ENCODE results near the gene RALGPS2. TPM values are rescaled to one million over a fixed set of nuclear protein-coding genes. Genes with fewer than 3 reads are reported as not detected.

The RALGPS2 gene
- total and polyA plus RNA-seq, 2 of the 13 experiments (the other 11 are each of a cell fraction or from before 2014, with no cell fraction given): 15.6 to 36.0 TPM

- TF ChIP-seq EP300 (IDR thresholded peaks at IDR 0.05; ENCODE audit: low read depth in 2 of 2, low read length in 2 of 2): peak in 1 of 2 experiments; percentile 11; a peak in 1 of 4 replicates
- no peak for TF ChIP-seq EP300 (CRISPR knock-in tag; IDR thresholded peaks at IDR 0.05; ENCODE audit: borderline replicate concordance)
- TF ChIP-seq TCF7 (IDR thresholded peaks at IDR 0.05; ENCODE audit: low read depth): peak; percentile 50; the same call in 1 of the 2 replicates
- no peak for TF ChIP-seq KDM5B (CRISPR knock-in tag; IDR thresholded peaks at IDR 0.05; ENCODE audit: borderline replicate concordance)
- TF ChIP-seq HOXA5 (CRISPR knock-in tag; IDR thresholded peaks at IDR 0.05): 0 out of 2 replicates have a peak, but pooled peaks have one; percentile 32
- TF ChIP-seq REPIN1 (CRISPR knock-in tag; IDR thresholded peaks at IDR 0.05; ENCODE audit: borderline replicate concordance, low read depth): no peak
- TF ChIP-seq STAG1 (CRISPR knock-in tag; IDR thresholded peaks at IDR 0.05): peak; percentile 6; the same call in 1 of the 2 replicates
- TF ChIP-seq ZNF652 (CRISPR knock-in tag; IDR thresholded peaks at IDR 0.05; ENCODE audit: borderline replicate concordance, low read depth): peak; percentile 5; the same call in 1 of the 2 replicates
- TF ChIP-seq CBX2 (IDR thresholded peaks at IDR 0.05; ENCODE audit: low read depth, low read length): no peak
- TF ChIP-seq CBX2 (CRISPR knock-in tag; IDR thresholded peaks at IDR 0.05; ENCODE audit: low read depth): no peak
- TF ChIP-seq ARID5B (CRISPR knock-in tag; IDR thresholded peaks at IDR 0.05): peak; percentile 47; the same call in 1 of the 2 replicates
- peak; percentile 15; the same call in 1 of the 2 replicates for TF ChIP-seq ZNF34 (CRISPR knock-in tag; IDR thresholded peaks at IDR 0.05; ENCODE audit: borderline replicate concordance)
- TF ChIP-seq, protein P1, sequence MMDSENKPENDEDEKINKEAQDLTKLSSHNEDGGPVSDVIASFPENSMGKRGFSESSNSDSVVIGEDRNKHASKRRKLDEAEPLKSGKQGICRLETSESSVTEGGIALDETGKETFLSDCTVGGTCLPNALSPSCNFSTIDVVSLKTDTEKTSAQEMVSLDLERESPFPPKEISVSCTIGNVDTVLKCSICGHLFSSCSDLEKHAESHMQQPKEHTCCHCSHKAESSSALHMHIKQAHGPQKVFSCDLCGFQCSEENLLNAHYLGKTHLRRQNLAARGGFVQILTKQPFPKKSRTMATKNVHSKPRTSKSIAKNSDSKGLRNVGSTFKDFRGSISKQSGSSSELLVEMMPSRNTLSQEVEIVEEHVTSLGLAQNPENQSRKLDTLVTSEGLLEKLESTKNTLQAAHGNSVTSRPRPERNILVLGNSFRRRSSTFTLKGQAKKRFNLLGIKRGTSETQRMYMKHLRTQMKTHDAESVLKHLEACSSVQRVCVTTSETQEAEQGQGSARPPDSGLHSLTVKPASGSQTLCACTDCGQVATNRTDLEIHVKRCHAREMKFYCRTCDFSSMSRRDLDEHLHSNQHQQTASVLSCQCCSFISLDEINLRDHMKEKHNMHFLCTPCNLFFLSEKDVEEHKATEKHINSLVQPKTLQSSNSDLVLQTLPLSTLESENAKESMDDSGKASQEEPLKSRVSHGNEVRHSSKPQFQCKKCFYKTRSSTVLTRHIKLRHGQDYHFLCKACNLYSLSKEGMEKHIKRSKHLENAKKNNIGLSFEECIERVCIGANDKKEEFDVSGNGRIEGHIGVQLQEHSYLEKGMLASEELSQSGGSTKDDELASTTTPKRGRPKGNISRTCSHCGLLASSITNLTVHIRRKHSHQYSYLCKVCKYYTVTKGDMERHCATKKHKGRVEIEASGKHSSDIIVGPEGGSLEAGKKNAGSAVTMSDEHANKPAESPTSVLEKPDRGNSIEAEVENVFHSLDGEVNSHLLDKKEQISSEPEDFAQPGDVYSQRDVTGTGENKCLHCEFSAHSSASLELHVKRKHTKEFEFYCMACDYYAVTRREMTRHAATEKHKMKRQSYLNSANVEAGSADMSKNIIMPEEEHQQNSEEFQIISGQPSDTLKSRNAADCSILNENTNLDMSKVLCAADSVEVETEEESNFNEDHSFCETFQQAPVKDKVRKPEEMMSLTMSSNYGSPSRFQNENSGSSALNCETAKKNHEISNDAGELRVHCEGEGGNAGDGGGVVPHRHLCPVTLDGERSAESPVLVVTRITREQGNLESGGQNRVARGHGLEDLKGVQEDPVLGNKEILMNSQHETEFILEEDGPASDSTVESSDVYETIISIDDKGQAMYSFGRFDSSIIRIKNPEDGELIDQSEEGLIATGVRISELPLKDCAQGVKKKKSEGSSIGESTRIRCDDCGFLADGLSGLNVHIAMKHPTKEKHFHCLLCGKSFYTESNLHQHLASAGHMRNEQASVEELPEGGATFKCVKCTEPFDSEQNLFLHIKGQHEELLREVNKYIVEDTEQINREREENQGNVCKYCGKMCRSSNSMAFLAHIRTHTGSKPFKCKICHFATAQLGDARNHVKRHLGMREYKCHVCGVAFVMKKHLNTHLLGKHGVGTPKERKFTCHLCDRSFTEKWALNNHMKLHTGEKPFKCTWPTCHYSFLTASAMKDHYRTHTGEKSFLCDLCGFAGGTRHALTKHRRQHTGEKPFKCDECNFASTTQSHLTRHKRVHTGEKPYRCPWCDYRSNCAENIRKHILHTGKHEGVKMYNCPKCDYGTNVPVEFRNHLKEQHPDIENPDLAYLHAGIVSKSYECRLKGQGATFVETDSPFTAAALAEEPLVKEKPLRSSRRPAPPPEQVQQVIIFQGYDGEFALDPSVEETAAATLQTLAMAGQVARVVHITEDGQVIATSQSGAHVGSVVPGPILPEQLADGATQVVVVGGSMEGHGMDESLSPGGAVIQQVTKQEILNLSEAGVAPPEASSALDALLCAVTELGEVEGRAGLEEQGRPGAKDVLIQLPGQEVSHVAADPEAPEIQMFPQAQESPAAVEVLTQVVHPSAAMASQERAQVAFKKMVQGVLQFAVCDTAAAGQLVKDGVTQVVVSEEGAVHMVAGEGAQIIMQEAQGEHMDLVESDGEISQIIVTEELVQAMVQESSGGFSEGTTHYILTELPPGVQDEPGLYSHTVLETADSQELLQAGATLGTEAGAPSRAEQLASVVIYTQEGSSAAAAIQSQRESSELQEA (CRISPR knock-in tag; IDR thresholded peaks at IDR 0.05; ENCODE audit: not compliant biosample characterization): no peak
- no peak for TF ChIP-seq ZNF780A (CRISPR knock-in tag; IDR thresholded peaks at IDR 0.05)
- TF ChIP-seq CAMTA2 (CRISPR knock-in tag; IDR thresholded peaks at IDR 0.05; ENCODE audit: borderline replicate concordance): no peak
- TF ChIP-seq ZNF446 (CRISPR knock-in tag; IDR thresholded peaks at IDR 0.05): no peak
- peak; percentile 75; the same call in 1 of the 2 replicates for TF ChIP-seq ZNF556 (CRISPR knock-in tag; IDR thresholded peaks at IDR 0.05; ENCODE audit: borderline replicate concordance)
- no peak for TF ChIP-seq RFX1 (IDR thresholded peaks at IDR 0.05)
These were observed at the start of gene RALGPS2 (continued) for GRCh38 chr1:178724728-178725465.

Data from HepG2 (cell line).